Left colon (tissue), 2 donors: ENCODE results near the gene PRDM16. TPM values are rescaled to one million over a fixed set of nuclear protein-coding genes. Genes with fewer than 3 reads are reported as not detected.

Experiments used
- ATAC-seq: fragments of 200-7000 bp; cut with Tn5 transposase; one replicate; pipeline ENCODE4 v1.9.1; 2020; ENCODE audit warnings: mild to moderate bottlenecking, moderate library complexity
- DNase-seq, 2 donors: peaks; one replicate each; pipeline ENCODE4 v3.0.0-alpha.2; 2020
- intact Hi-C, 2 donors: fragments of 100-400 bp; cut with DNase I in 1 of 2; cut with micrococcal nuclease in 1 of 2; formaldehyde crosslinking; loops; one replicate each; pipeline versions ENCODE4 v1.11.2 to v1.14.0; 2022; cut with DNase I, micrococcal nuclease
- total RNA-seq, 2 donors: library from RNA; stranded (reverse); fragmentation: NEBNext Ultra II Directional; extraction: Animal tissue kit (Norgen Biotek cat#: 25700); gene quantifications; one replicate each; pipeline ENCODE4 v1.2.1, GENCODE V29; 2021
- donor health status: DM: no; HTN: no; CAD: no.
- donor health status: DM: yes; HTN: yes; CAD: no.

PRDM16 gene
- total RNA-seq, 2 donors from 2014 or later: 1.1 to 1.2 TPM

GRCh38 chr1:3139871-3140361, 70.9 kb downstream of the PRDM16 start:
- no peak for DNase-seq
- intact Hi-C loops: loop anchor here in 1 of 2 donors (10.0 kb wide), 1 partner anchor 65 kb away; no protein-coding TSS in a partner anchor
- ATAC-seq: no peak

GRCh38 chr1:3140437-3140836, 71.4 kb downstream of the PRDM16 start:
- intact Hi-C loops: no loop called here
- no peak for ATAC-seq

DNA sequence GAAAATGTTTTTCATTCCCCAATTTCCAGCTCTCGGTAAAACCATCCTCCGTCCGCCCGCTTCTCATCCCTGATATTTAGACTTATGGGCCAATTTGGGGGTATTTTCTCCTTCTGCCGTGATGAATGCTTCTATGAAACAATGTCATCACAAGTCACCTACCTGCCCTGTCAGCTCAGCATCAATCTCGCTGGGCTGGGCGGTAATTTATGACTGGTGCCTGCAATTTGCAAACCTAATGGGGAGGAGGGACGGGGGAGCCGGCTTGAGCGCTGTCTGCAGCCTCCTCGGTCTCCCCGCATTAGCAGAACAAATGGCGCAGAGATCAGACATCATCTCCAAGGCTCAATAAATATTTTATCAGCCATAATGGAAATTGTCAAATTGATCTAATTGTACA, 72.1 kb downstream of the PRDM16 start:
- intact Hi-C loops: no loop called here
- DNase-seq (no peak), ATAC-seq (no peak)

More at GRCh38 chr1:3140437-3140836, 71.4 kb downstream of the PRDM16 start:
- DNase-seq: no peak

- DNase-seq (no peak), ATAC-seq (no peak)
- intact Hi-C loops: no loop called here
These were observed 72.8 kb downstream of the PRDM16 start for GRCh38 chr1:3141836-3142235.

DNA sequence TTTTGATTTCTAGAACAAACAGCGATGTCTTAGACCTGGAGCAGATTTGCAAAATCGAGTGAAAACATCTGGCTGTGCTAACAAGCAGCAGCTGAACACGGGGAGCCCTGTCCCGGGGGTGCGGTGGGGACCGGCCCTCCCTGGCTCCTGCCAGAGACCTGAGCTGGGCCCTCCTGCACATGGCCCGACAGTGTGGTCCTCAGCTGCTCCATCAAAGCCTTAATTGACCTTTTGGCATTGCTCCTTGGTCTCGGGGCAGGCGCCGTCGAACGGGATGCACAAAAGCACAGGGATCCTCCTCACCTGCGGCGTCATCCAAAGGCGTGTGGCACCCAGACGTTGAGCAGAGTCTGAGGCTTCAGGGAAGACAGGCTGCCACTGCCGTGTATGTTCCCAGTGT, 73.2 kb downstream of the PRDM16 start:
- intact Hi-C loops: no loop called here
- DNase-seq (no peak), ATAC-seq (no peak)

GRCh38 chr1:3142751-3143150, 73.7 kb downstream of the PRDM16 start:
- no peak for ATAC-seq
- intact Hi-C loops: no loop called here
- no peak for DNase-seq

GRCh38 chr1:3145532-3146325, 76.7 kb downstream of the PRDM16 start:
- ATAC-seq (no peak), DNase-seq (no peak)
- intact Hi-C loops: no loop called here

DNA sequence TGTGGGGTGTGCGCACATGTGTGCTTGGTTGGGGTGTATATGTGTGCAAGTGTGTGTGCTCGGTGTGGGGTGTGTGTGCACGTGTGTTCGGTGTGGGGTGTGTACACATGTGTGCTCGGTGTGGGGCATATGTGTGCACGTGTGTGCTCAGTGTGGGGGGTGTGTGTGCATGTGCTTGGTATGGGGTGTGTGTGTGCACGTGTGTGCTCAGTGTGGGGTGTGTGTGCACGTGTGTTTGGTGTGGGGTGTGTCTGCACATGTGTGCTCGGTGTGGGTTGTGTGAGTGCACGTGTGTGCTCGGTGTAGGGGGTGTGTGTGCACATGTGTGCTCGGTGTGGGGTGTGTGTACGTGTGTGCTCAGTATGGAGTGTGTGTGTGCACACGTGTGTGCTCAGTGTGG, 77.5 kb downstream of the PRDM16 start:
- intact Hi-C loops: no loop called here
- DNase-seq (no peak), ATAC-seq (no peak)

DNA sequence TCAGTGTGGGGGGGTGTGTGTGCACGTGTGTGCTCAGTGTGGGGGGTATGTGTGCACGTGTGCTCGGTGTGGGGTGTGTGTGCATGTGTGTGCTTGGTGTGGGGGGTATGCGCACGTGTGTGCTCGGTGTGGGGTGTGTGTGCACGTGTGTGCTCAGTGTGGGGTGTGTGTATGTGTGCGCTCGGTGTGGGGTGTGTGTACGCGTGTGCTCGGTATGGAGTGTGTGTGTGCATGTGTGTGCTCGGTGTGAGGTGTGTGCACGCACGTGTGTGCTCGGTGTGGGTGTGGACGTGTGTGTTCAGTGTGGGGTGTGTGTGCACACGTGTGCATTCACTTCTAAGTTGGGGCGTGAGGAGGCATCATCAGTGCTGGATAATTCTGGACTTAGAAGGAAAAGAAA, 77.9 kb downstream of the PRDM16 start:
- intact Hi-C loops: no loop called here

GRCh38 chr1:3148171-3148570, 79.2 kb downstream of the PRDM16 start:
- intact Hi-C loops: no loop called here
- ATAC-seq: no peak
- DNase-seq: no peak

More for the DNA sequence above, 77.9 kb downstream of the PRDM16 start:
- DNase-seq (no peak), ATAC-seq (no peak)

- ATAC-seq: no peak
- intact Hi-C loops: no loop called here
- DNase-seq: no peak
These were observed 80.3 kb downstream of the PRDM16 start for GRCh38 chr1:3149277-3149676.

- no peak for DNase-seq
- intact Hi-C loops: no loop called here
These were observed 82.5 kb downstream of the PRDM16 start for GRCh38 chr1:3151456-3151855.

GRCh38 chr1:3152143-3152542, 83.1 kb downstream of the PRDM16 start:
- DNase-seq: no peak
- no peak for ATAC-seq
- intact Hi-C loops: no loop called here

More at GRCh38 chr1:3151456-3151855, 82.5 kb downstream of the PRDM16 start:
- no peak for ATAC-seq

GRCh38 chr1:3153197-3153596, 84.2 kb downstream of the PRDM16 start:
- intact Hi-C loops: no loop called here
- no peak for DNase-seq
- no peak for ATAC-seq

- intact Hi-C loops: no loop called here
- no peak for ATAC-seq
These were observed 85.1 kb downstream of the PRDM16 start for GRCh38 chr1:3153902-3154795.

GRCh38 chr1:3155056-3155925, 86.3 kb downstream of the PRDM16 start:
- no peak for ATAC-seq
- intact Hi-C loops: no loop called here
- DNase-seq: no peak

More at GRCh38 chr1:3153902-3154795, 85.1 kb downstream of the PRDM16 start:
- no peak for DNase-seq

GRCh38 chr1:3155926-3156220, 86.9 kb downstream of the PRDM16 start:
- no peak for DNase-seq
- ATAC-seq: no peak
- intact Hi-C loops: no loop called here

GRCh38 chr1:3156936-3157335, 87.9 kb downstream of the PRDM16 start:
- ATAC-seq (no peak), DNase-seq (no peak)
- intact Hi-C loops: no loop called here

GRCh38 chr1:3158347-3158746, 89.3 kb downstream of the PRDM16 start:
- DNase-seq (no peak), ATAC-seq (no peak)
- intact Hi-C loops: no loop called here
